HG03571 (cell line): ENCODE measurements around the gene DRAP1.
A peak's percentile ranks its signal among the peaks of the same experiment; 100 is the strongest.
"Not testable (repeated sequence)": the region's sequence is repeated elsewhere in the genome, so short reads cannot be mapped to it uniquely, and the experiment has no call there.

Experiments used
- ATAC-seq: cut with Tn5 transposase; IDR thresholded peaks from one replicate; pipeline ENCODE4 v1.9.1; 2021; ENCODE audit not compliant: unreplicated experiment

DRAP1 gene

DNA sequence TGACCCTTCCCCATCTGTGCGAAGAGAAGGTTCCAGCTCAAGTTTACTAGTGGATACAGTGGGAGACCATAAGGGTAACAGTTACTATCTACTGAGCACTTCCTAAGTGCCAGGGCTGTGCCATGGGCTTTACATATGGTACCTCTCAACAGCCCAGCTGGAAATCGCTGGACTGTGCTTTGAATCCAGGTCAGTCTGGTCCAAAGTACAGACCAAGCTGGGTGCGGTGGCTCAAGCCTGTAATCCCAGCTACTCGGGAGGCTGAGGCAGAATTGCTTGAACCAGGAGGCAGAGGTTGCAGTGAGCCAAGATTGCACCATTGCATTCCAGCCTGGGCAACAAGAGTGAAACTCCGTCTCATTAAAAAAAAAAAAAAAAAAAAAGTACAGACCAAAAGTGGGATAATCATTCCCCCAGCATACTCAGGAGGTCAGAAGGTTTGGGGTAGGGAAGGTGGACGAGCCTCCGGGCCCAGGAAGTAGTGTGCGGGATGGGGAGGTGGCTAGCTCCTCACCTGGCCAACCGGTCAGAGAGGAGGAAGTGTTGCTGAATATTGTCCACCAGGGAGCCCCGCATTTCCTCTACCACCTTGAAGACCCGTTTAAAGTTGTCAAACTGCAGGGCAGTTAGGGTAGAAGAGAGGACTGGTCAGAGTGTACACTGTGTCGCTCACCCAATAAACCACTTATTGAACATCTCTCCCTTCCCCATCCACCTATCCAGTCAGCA lies 33.3 kb upstream of the DRAP1 start:
- ATAC-seq: no peak

DNA sequence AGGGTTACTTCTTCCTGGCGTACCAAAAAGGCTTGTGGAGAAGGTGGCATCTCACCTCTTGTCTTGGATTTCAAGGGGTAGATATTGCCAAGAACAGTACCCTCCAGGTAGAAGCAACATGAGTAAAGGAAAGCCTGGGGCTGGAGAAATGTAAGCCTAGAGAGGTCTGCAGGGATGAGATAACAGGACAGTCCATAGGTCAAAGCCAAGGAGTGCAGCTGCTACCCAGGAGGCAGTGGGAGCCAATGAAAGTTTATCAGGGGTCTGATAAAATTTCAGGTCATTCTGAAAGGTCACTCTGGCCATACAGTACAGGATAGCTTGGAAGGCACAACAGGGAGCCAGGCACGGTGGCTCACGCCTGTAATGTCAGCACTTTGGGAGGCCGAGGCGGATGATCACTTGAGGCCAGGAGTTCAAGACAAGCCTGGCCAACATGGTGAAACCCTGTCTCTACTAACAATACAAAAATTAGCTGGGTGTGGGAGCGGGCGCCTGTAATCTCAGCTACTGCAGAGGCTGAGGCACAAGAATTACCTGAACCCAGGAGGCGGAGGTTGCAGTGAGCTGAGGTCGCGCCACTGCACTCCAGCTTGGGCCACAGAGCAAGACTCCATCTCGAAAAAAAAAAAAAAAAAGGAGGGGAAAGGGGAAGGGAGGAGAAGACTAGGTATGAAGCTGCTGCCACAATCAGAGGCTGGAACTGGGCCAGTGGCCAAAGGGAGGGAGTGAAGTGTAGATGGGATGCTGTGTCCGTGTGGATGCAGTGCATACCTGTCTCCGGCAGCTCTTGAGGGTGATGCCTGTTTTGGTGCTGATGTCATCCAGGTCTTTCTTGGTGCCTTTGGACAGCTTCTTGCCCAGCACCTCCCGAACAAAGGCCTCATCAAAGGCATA lies 32.2 kb upstream of the DRAP1 start:
- no peak for ATAC-seq

DNA sequence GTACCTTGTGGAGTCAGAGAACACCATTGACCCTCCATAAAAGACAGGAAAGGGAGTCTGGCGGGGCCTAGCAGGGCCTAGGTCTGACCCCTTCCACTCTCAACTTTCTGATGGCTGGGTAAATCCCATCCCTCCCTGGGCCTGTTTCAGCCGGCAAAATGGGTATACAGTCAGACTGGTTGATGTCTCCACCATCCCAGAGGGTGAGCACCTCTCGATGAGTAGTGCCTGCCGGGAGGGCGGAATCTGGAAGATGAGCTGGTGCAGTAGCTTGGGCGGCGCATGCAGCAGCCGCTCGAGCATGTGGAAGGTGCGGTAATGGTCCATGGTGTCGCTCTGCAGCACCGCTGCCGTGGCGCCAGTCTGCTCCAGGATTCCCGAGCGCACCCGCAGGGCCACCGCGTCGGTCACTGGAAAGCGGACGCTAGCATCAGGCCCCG lies 31.5 kb upstream of the DRAP1 start:
- ATAC-seq: no peak

DNA sequence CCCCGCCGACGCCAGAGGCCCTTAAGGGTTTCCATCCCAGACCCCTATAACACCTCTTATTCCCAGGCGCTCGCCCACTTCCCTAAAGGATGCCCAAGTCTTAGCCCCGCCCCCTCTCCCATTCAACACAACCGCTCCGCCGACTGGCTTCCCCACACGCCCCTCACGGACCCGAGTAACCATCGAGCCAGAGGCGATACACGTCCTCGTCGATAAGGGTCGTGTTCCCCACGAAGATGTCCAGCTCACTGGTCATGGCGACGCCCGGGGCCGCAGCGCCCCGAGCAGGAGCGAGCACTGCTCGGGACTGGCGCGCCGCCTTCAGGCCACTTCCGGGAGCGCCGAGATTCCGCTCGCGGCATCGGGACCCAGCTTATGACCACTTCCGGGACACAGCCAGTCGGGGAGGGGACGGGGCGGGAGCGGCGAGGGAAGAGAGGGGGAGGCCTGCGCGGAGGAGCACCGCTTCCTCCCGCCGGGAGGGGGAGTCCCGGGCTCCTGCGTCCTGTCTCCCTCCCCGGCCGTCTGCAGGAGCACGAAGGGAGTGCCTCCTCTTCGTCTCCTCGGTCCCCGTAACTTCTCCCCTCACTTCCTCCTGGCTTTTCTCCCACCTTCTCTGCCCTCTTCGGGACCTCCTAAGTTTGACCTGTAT lies 30.9 kb upstream of the DRAP1 start, which contains the start of gene FIBP:
FIBP (minus strand) TSS at position 309 of the 652 bp plus-strand sequence; CDS start at position 256, 53 bp downstream.
- ATAC-seq: peak; percentile 39

DNA sequence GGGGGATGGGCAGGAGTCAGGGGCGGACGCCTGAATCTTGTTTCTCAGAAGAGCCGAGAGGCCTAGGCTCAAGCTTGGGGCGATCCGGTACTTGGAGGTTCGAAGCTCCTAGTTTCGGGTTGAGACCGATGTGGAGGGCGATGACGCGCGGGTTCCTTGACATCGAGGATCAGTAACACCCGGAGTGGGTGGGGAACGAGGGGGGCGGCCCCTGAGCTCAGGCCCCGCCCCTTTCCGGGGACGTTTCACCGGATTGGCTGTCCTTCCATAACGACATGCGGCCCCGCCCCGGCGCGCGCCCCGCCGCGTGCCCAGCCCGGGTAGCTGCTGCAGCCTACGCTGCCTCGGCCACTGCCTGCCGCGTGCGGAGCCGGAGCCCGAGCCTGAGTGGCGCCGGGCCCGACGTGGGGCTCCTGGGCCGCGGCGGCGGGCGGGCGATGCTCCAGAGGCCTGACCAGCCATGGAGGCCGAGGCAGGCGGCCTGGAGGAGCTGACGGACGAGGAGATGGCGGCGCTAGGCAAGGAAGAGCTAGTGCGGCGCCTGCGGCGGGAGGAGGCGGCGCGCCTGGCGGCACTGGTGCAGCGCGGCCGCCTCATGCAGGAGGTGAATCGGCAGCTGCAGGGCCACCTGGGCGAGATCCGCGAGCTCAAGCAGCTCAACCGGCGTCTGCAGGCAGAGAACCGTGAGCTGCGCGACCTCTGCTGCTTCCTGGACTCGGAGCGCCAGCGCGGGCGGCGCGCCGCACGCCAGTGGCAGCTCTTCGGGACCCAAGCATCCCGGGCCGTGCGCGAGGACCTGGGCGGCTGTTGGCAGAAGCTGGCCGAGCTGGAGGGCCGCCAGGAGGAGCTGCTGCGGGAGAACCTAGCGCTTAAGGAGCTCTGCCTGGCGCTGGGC lies 28.7 kb upstream of the DRAP1 start, which contains the start of gene CCDC85B:
CCDC85B (plus strand) TSS at position 350 of the 895 bp plus-strand sequence; CDS start at position 461, 111 bp downstream.
- peak; percentile 41 for ATAC-seq

DNA sequence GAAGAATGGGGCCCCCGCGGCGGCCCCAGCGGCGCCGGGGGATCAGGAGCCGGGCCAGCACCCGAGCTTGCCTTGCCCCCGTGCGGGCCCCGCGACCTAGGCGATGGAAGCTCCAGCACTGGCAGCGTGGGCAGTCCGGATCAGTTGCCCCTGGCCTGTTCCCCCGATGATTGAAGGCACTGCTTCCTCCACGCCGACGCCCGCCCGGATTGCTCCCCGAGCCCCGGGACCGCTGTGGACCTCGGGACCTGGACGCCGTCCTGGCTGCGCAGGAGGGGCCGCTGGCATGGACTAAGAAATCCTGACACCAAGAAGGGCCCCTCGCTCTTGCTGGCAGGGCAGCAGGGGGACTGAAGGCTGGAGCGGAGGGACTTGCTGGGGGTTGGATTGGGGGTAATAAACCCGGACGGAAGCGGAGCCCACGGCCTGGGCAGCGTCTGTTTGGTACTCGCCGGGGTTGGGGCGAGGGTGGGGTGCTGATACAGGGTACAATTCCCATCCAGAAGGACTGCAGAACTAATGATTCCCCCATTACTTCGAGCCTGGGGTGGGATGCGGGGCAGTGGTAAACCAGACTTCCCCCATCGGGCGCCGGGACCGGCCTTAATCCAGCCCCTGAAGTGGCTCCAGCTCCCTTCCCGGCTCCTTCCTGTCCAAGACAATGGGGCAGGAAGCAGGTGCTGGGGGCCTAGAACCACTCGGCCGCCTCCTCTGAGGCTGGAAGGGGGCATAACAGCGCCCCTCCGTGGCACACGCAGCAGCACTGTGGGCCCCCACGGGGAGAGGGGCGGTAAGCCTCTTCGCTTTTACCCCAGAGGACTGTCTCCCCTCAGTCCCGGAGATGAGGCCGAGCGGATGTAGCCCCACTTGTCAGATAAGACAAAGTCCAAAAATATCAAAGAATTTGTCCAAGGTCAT lies 27.7 kb upstream of the DRAP1 start:
- ATAC-seq: no peak

DNA sequence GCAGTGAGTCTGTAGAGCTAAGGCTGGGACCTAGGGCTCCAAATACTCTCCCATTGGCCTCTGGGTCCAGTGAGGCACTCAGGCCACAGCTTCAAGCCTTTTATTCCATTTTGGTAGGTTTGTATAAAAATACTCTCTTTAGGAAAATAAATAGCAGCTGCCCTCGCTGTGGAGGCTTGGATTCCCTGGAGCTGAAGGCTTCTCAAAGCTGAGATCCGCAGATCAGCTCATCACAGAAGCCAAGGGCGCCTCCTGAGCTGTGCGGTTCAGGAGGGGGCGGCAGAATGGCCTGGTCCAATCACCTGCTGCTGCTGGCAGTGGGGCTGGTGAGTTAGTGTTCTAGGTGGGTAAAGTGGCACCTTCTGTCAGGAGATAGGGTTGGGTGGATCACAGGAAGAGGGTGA lies 27.1 kb upstream of the DRAP1 start:
- ATAC-seq: not testable (repeated sequence)

DNA sequence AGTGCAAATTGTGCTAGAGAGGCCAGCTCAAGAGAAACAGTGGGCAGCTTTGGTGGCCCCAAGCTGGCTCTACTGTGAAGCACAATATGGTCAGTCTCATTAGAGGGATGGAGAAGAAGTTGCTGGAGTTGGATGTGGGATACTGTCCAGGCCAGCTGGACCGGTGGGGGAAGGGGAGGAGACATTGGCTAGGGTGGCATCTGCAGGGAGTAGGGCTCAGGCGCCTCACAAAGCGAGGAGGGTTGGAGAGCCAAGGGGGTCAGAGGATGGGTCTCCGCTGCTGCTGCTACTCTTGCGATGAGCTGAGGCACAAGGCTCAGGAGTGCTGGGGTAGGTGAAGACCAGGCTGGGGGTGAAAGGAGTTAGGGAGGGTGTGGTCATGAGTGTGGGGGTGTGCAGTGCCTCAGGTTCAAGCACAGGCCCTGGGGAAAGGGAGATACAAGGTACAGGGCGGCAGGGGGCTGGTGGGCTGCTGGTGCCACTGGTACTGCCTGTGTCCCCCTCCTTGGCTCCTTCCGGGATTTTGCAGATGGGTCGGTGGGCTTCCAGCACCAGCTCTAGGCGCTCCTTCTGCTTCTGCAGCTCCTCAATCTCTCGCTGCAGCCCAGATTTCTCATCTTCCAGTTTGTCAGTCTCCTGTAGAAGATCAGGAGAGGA lies 26.4 kb upstream of the DRAP1 start:
- no peak for ATAC-seq

DNA sequence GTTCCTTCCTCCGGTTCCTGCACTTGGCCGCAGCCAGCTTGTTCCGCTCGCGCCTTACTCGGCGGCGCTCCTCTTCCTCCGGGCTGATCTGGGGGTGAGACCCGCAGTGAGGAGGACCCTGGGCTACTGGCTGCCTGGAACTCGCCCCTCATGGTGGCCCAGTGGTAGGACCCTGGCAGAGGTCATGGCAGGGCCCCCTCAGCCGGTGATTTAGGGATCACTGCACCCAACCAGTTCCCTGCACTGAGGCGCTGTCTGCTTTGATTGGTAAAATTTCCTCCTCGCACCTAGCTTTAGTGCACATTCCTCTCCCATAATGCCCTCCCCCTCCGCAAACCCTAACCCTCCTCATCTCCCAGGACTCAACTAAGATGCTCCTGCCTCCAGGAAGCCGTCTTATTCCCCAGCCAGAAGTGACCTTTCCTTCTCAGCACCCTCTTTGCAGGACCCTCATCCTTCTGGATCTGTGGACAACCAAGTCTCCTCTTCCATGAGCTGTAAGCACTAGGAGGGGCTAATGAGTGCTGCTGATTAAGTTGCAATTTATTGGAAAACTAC lies 25.1 kb upstream of the DRAP1 start:
- no peak for ATAC-seq

DNA sequence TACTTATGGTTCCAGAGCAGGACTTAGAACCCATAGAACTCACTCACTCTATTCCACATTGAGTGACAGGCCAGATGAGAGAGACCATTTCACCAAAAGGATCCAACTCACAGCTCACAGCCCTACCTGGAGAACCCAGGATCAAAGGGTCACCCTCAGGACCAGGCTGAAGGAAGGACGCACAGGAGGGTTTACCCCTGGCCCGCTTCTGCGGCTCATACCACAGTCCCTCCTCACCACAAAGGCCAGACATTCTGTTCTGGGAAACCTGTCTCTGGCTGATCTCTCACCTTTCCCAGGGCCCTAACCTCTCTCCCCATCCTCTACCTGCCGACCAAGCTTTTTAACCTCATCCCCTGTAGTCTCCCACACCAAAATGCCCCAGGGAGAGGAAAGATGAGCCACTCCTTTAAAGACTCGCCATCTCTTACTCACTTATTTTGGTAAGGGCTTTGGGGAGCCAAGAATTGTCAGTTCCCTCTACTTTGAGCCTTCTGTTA lies 23.7 kb upstream of the DRAP1 start:
- ATAC-seq: no peak

DNA sequence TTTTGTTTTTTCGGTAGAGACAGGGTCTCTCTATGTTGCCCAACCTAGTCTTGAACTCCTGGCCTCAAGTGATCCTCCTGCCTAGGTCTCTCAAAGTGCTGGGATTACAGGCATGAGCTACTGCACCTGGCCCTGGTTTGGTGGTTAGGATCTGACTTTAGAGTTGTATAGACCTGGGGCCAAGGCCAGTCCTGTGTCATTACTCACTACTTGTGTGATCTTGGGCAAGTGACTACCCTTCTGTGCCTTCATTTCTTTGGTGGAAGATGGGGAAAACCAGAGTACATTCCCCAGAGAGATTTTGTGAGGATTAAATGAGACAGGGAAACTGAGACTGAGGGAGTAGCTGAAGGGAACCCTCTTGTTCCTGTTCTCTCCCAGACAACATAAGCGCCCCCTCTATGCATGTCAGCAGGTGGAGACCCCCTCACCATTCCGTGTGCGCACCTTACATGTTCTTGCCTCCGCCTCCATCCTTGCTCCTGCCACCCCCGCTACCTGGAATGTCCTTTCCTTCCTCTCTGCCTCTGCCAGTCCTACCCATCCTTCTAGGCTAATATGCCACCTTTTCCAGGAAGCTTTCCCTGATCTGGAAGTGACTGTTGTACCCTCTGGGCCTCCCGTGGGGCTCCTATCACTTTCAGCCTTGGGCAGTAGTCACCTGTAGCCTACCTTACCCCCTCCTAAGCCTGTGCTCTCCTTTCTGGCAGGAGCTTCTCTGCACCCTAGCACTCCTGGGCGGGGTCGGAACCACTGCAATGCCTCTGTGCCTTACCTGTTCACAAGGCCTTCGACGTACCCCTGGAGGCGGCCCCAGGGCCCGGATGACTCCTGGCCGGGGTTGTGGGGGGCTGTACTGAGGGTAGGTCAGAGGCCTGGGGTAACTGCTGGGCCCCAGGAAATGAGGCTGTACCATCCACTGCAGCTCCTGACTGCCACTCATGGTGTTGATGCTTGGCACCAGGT lies 22.9 kb upstream of the DRAP1 start:
- no peak for ATAC-seq

DNA sequence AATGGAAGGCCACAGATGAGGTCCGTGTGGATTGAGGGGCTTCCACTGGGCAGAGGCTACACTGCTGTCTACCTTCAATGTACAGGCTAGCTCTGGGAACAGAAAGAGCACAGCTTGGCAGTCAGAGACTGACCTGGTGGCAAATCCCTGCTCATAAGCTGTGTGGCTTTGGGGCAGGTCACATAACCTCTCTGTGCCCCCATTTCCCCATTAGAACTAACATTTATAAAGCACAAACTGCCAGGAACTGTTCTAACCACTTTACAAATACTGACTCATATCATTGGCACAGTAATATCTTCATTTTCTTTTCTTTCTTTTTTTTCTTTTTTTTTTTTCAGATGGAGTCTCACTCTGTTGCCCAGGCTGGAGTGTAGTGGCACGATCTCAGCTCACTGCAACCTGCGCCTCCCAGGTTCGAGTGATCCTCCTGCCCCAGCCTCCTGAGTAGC lies 22.2 kb upstream of the DRAP1 start:
- no peak for ATAC-seq

DNA sequence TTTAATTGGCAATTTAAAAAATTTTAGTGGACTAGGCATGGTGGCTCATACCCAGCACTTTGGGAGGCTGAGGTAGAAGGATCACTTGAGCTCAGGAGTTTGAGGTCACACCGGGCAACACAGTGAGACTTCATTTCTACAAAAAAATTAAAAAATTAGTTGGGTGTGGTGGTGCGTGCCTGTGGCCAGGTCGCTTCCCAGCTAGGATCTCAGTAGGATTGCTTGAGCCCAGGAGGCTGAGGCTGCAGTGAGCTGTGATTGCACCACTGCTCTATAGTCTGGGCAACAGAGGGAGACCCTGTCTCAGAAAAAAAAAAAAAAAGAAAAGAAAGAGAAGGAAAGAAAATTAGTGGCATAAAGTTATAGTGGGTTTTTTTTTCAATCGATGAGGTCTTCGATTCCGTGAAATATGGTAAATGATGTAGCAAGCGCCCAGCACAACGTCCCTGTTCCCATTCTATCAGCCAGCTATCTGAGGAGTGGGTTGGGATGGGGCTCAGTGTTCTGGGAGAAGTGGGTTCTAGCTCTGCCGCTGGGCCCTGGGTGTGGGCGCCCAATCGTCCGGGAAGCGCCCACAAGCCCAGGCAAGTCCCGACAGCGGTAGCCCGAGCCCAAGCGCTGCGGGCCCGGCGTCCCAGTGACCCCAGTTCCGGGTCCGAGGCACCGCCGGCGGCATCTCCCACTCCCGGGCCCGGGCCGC lies 20.4 kb upstream of the DRAP1 start:
- ATAC-seq: no peak

DNA sequence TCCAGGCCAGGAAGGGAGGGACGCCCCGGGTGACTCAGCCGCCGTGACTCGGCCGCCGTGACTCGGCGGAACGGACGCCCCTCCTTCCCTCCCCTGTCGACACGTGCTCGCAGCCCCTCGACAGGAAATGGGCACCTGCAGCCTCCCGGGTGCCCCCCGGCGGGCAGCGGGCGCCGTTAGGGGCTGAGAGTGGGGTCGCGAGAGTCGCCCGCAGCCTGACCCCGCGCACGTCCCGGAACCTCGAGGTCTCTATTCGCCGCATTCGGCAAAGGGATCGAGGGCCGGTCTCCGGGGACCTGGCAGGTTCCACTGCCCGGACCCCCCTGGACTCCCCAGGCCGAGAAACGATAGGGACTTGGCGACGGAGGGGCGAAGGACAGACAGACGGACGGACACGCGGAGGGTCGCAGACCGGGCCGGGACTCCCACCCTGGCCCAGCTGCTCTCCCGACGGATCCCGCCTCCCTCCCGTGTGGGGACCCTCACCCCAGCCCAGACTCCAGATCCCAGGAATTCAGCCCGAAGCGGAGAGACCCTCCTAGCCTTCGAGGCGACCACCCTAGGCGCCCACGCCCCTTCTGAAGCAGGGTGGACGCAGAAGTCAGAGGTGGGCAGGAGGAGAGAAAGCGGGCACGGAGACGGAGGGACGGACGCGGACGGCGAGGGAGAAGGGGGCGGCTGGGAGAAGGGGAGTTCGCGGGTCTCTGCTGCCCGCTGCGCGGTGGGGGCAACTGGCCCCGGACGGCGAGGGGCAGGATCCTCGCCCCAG lies 19.7 kb upstream of the DRAP1 start:
- no peak for ATAC-seq

DNA sequence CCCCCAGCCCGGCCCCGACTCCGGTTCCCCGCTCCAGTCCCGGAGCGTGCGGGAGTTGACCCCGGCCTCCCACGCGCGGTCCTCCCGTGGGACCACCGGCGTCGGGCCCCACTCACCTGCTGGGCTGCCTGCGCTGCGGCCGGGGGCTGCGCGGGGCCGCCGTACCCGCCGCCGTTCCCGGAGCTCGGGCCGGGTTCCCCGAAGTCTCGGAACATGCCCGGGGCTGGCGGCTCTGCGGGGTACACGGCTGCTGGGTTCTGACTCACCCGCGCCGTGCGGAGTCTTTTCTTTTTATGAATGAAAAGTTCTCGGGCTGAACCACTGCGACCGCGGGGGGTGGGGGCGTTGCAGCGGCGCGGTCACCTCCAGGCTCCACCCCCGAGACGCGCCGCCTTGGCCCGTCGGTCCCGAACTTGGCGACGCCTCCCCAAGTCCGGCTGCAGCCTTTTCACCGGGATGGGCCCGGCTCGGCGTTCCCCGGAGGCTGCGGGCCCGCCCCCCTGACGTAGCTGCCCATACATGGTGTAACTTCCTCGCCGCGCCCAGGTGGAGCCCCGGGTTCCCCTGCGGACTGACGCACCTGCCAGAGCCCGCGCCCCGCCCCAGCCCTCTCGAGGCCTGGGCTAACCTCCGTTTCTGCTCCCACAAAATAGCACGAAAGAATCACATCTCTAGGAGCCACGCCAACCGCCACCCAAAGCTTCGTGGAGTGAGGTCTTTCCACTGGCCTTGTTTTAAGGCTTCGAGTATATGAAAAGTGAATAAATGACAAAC lies 18.9 kb upstream of the DRAP1 start, which contains the start of gene FOSL1:
FOSL1 (minus strand) TSS at position 264 of the 774 bp plus-strand sequence; CDS start at position 215, 49 bp downstream.
- peak; percentile 75 for ATAC-seq
